Glutamatergic neuron (in vitro differentiated cells): ENCODE measurements around the gene PLCG2. TPM values are rescaled to one million over a fixed set of nuclear protein-coding genes. Genes with fewer than 3 reads are reported as not detected.

Experiments
- DNase-seq: peaks from one replicate; pipeline ENCODE4 v3.0.0; 2022
- H3K27ac Mint-ChIP-seq: one replicate; pipeline ENCODE4 v1.8.0; 2020; ENCODE audit warnings: mild to moderate bottlenecking, mixed read lengths, inconsistent platforms; ENCODE audit not compliant: unreplicated experiment
- H3K27me3 Mint-ChIP-seq: one replicate; pipeline ENCODE4 v1.8.0; 2020; ENCODE audit warnings: mild to moderate bottlenecking, moderate library complexity, mixed read lengths, inconsistent platforms; ENCODE audit not compliant: unreplicated experiment
- H3K36me3 Mint-ChIP-seq: one replicate; pipeline ENCODE4 v1.8.0; 2020; ENCODE audit warnings: mild to moderate bottlenecking, mixed read lengths, inconsistent platforms; ENCODE audit not compliant: unreplicated experiment
- H3K4me1 Mint-ChIP-seq: one replicate; pipeline ENCODE4 v1.8.0; 2020; ENCODE audit warnings: mild to moderate bottlenecking, low read depth, mixed read lengths, inconsistent platforms; ENCODE audit not compliant: unreplicated experiment
- H3K4me3 Mint-ChIP-seq: one replicate; pipeline ENCODE4 v1.8.0; 2020; ENCODE audit warnings: mild to moderate bottlenecking, mixed read lengths, inconsistent platforms; ENCODE audit not compliant: unreplicated experiment
- H3K9me3 Mint-ChIP-seq: one replicate; pipeline ENCODE4 v1.8.0; 2020; ENCODE audit warnings: mild to moderate bottlenecking, moderate library complexity, mixed read lengths, inconsistent platforms; ENCODE audit not compliant: unreplicated experiment
- total RNA-seq: library from RNA; stranded (reverse); fragmentation: NEBNext Ultra II Directional; extraction: Animal tissue kit (Norgen Biotek cat#: 25700); gene quantifications from one replicate; pipeline ENCODE4 v1.2.1, GENCODE V29; 2021; ENCODE audit not compliant: unreplicated experiment
- TF ChIP-seq, protein P1 (sequence below): fragments of 200-600 bp; sonication (generic); IDR thresholded peaks from one replicate; pipeline ENCODE4 v1.5.0; 2021; ENCODE audit not compliant: partially characterized antibody, unreplicated experiment

The PLCG2 gene
- total RNA-seq, 1 donor from 2014 or later, result 0.49 TPM

DNA sequence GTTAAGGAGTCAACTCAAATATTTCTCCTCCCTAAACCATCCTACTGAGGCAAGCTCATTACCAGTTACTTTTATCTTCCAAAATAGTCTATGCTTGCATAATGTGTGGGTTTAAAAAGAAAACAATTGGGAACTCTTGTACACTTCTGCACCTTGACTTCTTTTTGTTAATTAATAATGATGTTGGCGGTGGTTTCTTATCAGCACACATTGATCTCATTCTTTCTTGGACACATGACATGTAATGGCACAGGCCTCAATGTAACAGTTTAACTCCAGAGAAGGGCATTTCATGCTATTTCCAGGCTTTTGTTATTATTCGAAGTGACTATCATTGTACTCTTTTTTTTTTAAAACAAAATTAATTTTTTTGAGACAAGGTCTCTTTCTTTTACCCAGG is 7.8 kb downstream of the PLCG2 start:
- Mint-ChIP-seq H3K9me3 (peaks cover 1% of the 10 kb centered on the region), H3K27ac (no peak overlapping the region), H3K27me3 (peaks cover 4% of the 10 kb centered on the region), H3K4me1 (peaks cover 5% of the 10 kb centered on the region), H3K4me3 (no peak overlapping the region), H3K36me3 (no peaks in the 10 kb centered on the region)
- TF ChIP-seq, protein P1, sequence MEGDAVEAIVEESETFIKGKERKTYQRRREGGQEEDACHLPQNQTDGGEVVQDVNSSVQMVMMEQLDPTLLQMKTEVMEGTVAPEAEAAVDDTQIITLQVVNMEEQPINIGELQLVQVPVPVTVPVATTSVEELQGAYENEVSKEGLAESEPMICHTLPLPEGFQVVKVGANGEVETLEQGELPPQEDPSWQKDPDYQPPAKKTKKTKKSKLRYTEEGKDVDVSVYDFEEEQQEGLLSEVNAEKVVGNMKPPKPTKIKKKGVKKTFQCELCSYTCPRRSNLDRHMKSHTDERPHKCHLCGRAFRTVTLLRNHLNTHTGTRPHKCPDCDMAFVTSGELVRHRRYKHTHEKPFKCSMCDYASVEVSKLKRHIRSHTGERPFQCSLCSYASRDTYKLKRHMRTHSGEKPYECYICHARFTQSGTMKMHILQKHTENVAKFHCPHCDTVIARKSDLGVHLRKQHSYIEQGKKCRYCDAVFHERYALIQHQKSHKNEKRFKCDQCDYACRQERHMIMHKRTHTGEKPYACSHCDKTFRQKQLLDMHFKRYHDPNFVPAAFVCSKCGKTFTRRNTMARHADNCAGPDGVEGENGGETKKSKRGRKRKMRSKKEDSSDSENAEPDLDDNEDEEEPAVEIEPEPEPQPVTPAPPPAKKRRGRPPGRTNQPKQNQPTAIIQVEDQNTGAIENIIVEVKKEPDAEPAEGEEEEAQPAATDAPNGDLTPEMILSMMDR, result no peak
- no peak for DNase-seq

DNA sequence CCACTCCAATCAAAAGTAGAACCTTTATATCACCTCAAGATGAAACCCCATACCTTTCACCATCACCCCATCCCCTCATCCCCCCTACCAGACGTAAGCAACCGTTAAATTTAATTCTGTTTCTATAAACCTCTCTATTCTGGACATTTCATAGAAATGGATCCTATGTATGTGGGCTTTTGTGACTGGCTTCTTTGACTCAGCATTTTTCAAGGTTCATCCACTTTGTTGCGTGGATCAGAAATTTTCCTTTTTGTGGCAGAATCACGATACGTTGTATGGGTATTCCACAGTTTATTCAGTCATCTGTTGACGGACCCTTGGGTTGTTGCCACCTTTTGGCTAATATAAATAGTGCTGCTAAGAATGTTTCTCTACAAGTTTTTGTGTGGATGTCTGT is 8.6 kb downstream of the PLCG2 start:
- no peaks in the 10 kb centered on the region for H3K36me3 Mint-ChIP-seq
- H3K4me1 Mint-ChIP-seq, result peaks cover 5% of the 10 kb centered on the region
- peaks cover 4% of the 10 kb centered on the region for H3K27me3 Mint-ChIP-seq
- no peak overlapping the region for H3K4me3 Mint-ChIP-seq
- peaks cover 1% of the 10 kb centered on the region for H3K9me3 Mint-ChIP-seq
- TF ChIP-seq, protein P1, result no peak
- H3K27ac Mint-ChIP-seq, result no peak overlapping the region
- DNase-seq, result no peak

DNA sequence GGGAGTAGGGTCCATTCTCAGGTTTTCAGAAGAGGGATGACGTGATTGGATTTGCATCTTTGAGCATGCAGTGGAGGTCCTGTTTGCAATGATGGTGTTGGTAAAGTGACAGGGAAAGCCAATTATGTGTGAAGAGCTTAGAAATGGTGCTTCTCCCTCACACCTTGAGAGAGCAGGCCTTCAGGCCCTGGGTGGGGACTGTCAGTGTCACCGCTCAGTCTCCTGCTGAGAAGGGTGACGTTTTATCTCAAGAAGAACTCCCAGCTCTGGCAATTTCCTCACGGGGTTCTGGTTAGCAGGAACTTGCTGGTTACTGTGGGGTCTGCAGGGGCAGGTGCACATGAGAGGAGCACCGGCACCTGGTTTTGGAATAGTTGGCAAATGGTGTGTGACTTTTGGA is 11.2 kb downstream of the PLCG2 start:
- TF ChIP-seq, protein P1, result no peak
- no peaks in the 10 kb centered on the region for H3K4me1 Mint-ChIP-seq
- no peak overlapping the region for H3K27ac Mint-ChIP-seq
- H3K27me3 Mint-ChIP-seq, result peaks cover 2% of the 10 kb centered on the region
- no peaks in the 10 kb centered on the region for H3K9me3 Mint-ChIP-seq
- no peak for DNase-seq
- H3K4me3 Mint-ChIP-seq, result no peak overlapping the region
- no peaks in the 10 kb centered on the region for H3K36me3 Mint-ChIP-seq

DNA sequence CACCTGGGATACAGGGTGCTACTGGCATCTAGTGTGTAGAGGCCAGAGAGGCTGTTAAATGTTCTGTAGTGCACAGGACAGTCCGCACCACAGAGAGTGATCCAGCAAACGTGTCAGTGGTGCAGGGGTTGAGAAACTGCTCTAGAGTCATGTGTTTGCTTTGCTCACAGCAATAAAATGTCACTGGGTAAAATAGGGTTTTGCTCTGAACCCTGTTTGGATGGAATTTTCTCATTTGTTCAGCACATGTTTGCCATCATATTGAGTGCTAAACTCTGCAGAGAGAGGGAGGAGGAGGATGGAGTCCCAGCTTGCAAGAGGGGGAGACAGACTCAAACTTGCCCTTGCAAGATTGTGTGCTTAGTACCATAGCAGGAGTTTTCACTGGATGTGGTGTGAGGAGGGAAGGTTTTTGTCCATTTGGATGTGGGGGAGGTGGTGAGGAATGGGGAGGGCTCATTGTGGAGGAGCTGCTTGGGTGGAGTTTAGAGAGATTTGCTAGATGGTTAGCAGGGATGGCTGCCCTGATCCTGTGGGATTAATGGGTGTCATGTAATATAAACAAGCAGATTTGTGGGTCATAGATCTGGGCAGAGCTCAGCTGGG is 11.8 kb downstream of the PLCG2 start:
- Mint-ChIP-seq H3K36me3 (no peaks in the 10 kb centered on the region), H3K4me1 (no peaks in the 10 kb centered on the region), H3K4me3 (no peak overlapping the region), H3K27me3 (peaks cover 2% of the 10 kb centered on the region), H3K27ac (no peak overlapping the region), H3K9me3 (no peaks in the 10 kb centered on the region)
- TF ChIP-seq, protein P1, result no peak
- DNase-seq, result no peak

DNA sequence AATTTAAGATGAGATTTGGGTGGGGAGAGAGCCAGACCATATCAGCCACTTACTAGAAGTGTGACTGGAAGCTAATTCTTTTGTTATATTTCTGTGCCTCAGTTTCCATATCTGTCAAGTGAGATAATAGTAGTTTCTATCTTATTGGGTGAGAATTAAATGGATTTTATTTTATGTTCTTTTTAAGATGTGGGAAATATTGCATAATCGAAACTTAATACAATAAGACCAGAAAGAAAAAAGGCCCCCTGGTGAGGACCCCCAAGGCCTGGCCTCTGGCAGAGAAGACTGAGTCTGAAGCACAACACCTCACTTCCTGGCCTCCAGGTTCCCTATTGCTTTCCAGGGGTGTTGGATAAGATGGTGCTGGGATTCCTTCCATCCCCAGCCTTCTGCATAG is 13.7 kb downstream of the PLCG2 start:
- H3K4me3 Mint-ChIP-seq, result no peak overlapping the region
- H3K4me1 Mint-ChIP-seq, result no peaks in the 10 kb centered on the region
- no peaks in the 10 kb centered on the region for H3K36me3 Mint-ChIP-seq
- TF ChIP-seq, protein P1, result no peak
- H3K27me3 Mint-ChIP-seq, result peaks cover 2% of the 10 kb centered on the region
- H3K27ac Mint-ChIP-seq, result no peak overlapping the region
- H3K9me3 Mint-ChIP-seq, result no peaks in the 10 kb centered on the region
- DNase-seq, result no peak
